Dendritic cell treated with granulocyte-macrophage colony-stimulating factor and Interleukin-4, amounts not matched to agents 40 ng/mL and 50 ng/mL, for 4 days (primary cell): Measurements from ENCODE around the gene PNLDC1.
A peak's percentile ranks its signal among the peaks of the same experiment; 100 is the strongest.

Experiments
- H3K27ac Mint-ChIP-seq: one replicate; pipeline ENCODE4 v1.8.0; 2022; ENCODE audit warnings: mild to moderate bottlenecking, mixed read lengths
- H3K27me3 Mint-ChIP-seq: one replicate; pipeline ENCODE4 v1.8.0; 2022; ENCODE audit warnings: mild to moderate bottlenecking, mixed read lengths
- H3K36me3 Mint-ChIP-seq: one replicate; pipeline ENCODE4 v1.8.0; 2022; ENCODE audit warnings: low read depth, mixed read lengths
- H3K4me1 Mint-ChIP-seq: one replicate; pipeline ENCODE4 v1.8.0; 2022; ENCODE audit warnings: low read depth, mixed read lengths
- H3K4me3 Mint-ChIP-seq: one replicate; pipeline ENCODE4 v1.8.0; 2022; ENCODE audit warnings: mild to moderate bottlenecking, moderate library complexity, mixed read lengths
- H3K9me3 Mint-ChIP-seq: one replicate; pipeline ENCODE4 v1.8.0; 2022; ENCODE audit warnings: mixed read lengths
- intact Hi-C: fragments of 100-400 bp; cut with micrococcal nuclease; formaldehyde crosslinking; loops from one replicate; pipeline ENCODE4 v1.15.0; 2022

Gene PNLDC1, protein sequence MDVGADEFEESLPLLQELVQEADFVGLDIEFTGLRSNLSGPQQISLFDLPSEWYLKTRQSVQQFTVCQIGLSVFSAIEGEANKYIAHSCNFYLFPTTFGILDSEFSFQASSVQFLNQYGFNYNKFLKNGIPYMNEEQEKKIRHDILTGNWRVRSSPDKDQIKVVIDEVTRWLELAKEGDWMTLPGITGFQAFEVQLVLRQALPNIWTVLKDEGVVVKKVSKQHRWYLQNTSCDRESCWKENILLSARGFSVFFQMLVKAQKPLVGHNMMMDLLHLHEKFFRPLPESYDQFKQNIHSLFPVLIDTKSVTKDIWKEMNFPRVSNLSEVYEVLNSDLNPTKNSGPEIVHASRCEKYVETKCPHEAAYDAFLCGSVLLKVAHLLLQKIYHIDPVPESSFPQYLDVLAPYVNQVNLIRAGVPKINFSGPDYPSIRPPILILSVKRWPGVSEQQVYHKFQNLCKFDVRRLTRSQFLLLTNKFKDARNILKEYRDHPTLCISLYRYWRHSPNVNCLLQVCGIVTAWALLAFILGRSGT

GRCh38 chr6:159800141-159800865, at the start of gene PNLDC1:
PNLDC1 (plus strand) TSS chr6:159800276; CDS start chr6:159800308, 32 bp downstream.
- H3K4me3 Mint-ChIP-seq: no peak within 1 kb of the TSS
- intact Hi-C loops: no loop called here
- H3K27ac Mint-ChIP-seq: no peak within 1 kb of the TSS

DNA sequence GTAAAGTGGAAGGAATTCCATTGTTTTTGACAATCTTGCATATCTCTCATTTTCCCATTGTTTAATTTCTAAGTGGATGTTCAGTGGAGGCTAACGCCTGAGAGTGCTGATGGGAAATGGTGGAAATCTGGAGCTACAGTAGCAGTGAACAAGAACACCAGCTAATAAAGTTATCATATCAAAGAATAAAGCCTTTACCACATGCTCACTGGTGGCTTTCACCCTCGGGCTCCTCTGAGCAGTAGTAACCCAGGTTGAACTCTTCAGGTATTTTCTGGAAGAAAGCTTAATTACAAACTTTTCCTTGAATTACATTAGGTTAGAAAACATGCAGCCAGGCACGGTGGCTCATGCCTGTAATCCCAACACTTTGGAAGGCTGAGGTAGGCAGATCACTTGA, 48.6 kb upstream of the PNLDC1 start:
- Mint-ChIP-seq H3K27me3 (no peaks in the 10 kb centered on the region), H3K4me3 (no peak overlapping the region), H3K36me3 (peaks cover 93% of the 10 kb centered on the region), H3K27ac (no peak overlapping the region), H3K4me1 (no peaks in the 10 kb centered on the region), H3K9me3 (no peaks in the 10 kb centered on the region)
- intact Hi-C loops: loop anchor here (5.0 kb wide), 1 partner anchor 36 kb away; the partner anchor contains the start of gene TCP1

More at GRCh38 chr6:159800141-159800865, at the start of gene PNLDC1:
- Mint-ChIP-seq H3K9me3 (peaks cover 7% of the 10 kb centered on the region), H3K27me3 (no peaks in the 10 kb centered on the region), H3K4me1 (no peaks in the 10 kb centered on the region), H3K36me3 (peaks cover 52% of the 10 kb centered on the region)

GRCh38 chr6:159753081-159753872, 46.8 kb upstream of the PNLDC1 start:
- no peaks in the 10 kb centered on the region for H3K27me3 Mint-ChIP-seq
- H3K4me3 Mint-ChIP-seq: no peak overlapping the region
- H3K4me1 Mint-ChIP-seq: peaks cover under 1% of the 10 kb centered on the region
- H3K27ac Mint-ChIP-seq: no peak overlapping the region
- intact Hi-C loops: loop anchor here (5.0 kb wide), 1 partner anchor 34 kb away; the partner anchor contains the start of gene TCP1
- no peaks in the 10 kb centered on the region for H3K9me3 Mint-ChIP-seq
- peaks cover 93% of the 10 kb centered on the region for H3K36me3 Mint-ChIP-seq

DNA sequence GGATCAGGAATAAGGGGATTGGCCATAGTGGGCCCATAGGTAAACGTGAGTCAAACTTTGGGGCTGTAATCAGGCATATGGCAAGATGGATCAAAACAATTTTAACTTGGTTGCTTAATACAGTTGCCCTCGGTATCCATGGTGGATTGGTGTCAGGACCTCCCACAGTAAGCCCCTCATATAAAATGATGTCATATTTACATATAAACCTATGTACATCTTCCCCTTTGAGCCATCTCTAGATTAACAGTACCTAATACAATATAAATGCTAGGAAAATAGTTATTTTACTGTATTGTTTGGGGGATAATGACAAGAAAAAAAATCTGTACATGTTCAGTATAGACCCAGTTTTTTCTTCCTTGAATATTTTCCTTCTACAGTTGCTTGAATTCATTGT, 45.7 kb upstream of the PNLDC1 start:
- Mint-ChIP-seq H3K27me3 (no peaks in the 10 kb centered on the region), H3K27ac (no peak overlapping the region), H3K4me1 (peaks cover 5% of the 10 kb centered on the region), H3K9me3 (no peaks in the 10 kb centered on the region), H3K36me3 (peaks cover 90% of the 10 kb centered on the region), H3K4me3 (no peak overlapping the region)
- intact Hi-C loops: loop anchor here (5.0 kb wide), 1 partner anchor 33 kb away; the partner anchor contains the start of gene TCP1

DNA sequence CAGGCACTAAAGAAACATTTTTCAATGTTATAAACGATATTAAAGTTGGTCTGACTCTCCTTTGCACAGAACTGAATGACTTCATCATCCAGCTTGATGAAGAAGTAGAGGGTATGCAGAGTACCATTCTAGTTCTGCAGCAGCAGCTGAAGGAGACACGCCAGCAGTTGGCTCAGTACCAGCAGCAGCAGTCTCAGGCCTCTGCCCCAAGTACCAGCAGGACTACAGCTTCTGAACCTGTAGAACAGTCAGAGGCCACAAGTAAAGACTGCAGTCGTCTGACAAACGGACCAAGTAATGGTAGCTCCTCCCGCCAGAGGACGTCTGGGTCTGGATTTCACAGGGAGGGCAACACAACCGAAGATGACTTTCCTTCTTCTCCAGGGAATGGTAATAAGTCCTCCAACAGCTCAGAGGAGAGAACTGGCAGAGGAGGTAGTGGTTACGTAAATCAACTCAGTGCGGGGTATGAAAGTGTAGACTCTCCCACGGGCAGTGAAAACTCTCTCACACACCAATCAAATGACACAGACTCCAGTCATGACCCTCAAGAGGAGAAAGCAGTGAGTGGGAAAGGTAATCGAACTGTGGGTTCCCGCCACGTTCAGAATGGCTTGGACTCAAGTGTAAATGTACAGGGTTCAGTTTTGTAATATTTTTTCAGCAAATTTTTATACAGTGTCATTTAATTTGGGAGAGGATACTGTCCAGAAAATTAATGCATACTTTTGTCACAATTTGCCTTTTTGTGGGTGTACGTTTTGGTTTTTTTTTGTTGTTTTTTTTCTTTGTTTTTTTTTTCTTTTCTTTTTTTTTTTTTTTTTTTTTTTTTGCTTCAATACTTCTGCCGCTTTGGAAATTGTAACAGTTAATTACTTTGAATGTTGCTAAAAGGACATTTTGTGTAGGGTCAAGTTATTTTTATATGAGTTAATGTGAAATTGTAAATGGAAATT, 44.8 kb upstream of the PNLDC1 start:
- Mint-ChIP-seq H3K27me3 (no peaks in the 10 kb centered on the region), H3K36me3 (peaks cover 88% of the 10 kb centered on the region), H3K27ac (no peak overlapping the region), H3K9me3 (no peaks in the 10 kb centered on the region), H3K4me1 (peaks cover 12% of the 10 kb centered on the region), H3K4me3 (no peak overlapping the region)
- intact Hi-C loops: loop anchor here (5.0 kb wide), 1 partner anchor 32 kb away; the partner anchor contains the start of gene TCP1

GRCh38 chr6:159756508-159756907, 43.6 kb upstream of the PNLDC1 start:
- Mint-ChIP-seq H3K27me3 (no peaks in the 10 kb centered on the region), H3K27ac (no peak overlapping the region), H3K9me3 (no peaks in the 10 kb centered on the region), H3K4me1 (peaks cover 23% of the 10 kb centered on the region), H3K4me3 (no peak overlapping the region), H3K36me3 (peaks cover 89% of the 10 kb centered on the region)
- intact Hi-C loops: no loop called here

DNA sequence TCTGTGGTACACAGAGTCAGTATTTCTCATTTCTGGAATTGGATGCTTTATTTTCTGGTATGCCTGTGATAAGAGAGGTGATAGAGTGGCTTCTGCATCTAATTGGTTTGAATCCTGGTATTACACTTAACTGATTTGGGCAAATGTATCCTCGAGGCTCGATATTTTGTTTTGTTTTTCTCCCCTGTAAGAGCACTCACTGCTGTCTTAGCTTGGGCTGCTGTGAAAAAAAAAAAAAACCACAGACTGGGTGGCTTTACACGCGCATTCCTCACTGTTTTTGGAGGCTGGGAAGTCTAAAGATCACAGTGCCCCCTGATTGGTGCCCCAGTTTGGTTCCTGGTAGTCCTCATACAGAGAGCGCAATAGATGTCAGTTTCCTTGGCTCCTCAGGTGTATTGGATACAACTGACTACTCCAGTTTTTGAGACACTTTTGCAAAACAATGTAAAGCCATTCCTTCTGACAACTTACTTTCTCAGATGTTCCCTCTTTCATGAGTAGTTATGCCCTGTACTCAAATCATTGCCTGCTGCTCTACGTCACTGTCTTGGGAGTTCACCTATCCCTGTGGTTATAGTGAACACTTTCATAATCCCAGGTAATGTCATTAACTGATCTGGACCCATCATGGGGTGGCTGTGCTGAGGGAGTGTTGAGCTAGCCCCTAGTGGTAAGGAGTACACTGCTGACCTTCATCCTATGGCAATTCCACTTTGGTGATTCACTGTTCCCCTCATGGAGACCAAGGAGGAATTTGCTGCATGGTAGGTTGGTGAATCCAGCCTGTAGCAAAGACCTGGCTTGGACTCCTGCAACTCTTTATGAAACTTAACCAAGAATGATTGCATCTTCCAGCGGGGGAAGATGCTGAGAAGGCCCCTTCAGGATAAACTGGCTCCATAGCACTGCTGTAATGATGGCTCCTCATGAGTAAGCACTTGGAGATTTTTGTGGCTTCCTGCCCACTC, 41.8 kb upstream of the PNLDC1 start:
- intact Hi-C loops: no loop called here
- Mint-ChIP-seq H3K27me3 (no peaks in the 10 kb centered on the region), H3K9me3 (no peaks in the 10 kb centered on the region), H3K36me3 (peaks cover 91% of the 10 kb centered on the region), H3K27ac (no peak overlapping the region), H3K4me1 (peaks cover 32% of the 10 kb centered on the region), H3K4me3 (no peak overlapping the region)

- intact Hi-C loops: loop anchor here (2.0 kb wide), 1 partner anchor 31 kb away; no protein-coding TSS in a partner anchor
- no peaks in the 10 kb centered on the region for H3K27me3 Mint-ChIP-seq
- H3K4me1 Mint-ChIP-seq: peaks cover 39% of the 10 kb centered on the region
- no peak overlapping the region for H3K27ac Mint-ChIP-seq
- H3K36me3 Mint-ChIP-seq: peaks cover 89% of the 10 kb centered on the region
- H3K9me3 Mint-ChIP-seq: no peaks in the 10 kb centered on the region
- H3K4me3 Mint-ChIP-seq: no peak overlapping the region
Observed at GRCh38 chr6:159759645-159760044, 40.4 kb upstream of the PNLDC1 start.

DNA sequence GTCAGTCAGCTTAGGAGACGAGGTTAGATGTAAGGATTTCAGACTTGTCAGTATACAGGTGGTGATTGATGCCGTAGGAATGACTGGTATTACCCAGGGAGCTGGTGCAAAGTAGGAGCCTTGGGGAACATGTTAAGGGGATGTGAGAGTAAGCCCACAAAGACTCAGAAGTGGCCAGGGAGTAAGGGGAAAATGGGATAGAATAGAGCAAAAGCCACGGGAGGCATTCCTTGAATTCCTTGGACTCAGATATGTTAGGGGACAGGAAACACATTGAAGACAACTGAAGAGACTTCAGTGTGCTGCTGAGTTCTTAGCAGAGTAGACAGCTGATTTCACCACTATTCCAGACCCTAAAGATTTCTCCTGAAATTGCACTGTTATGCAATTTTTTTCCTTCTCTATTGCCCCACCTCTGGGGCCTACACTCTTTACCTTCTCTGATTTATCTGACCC, 39.4 kb upstream of the PNLDC1 start:
- Mint-ChIP-seq H3K36me3 (peaks cover 89% of the 10 kb centered on the region), H3K4me3 (peak overlapping the region; percentile 95), H3K27me3 (no peaks in the 10 kb centered on the region), H3K27ac (peak overlapping the region; percentile 95), H3K4me1 (peaks cover 39% of the 10 kb centered on the region), H3K9me3 (no peaks in the 10 kb centered on the region)
- intact Hi-C loops: loop anchor here (2.0 kb wide), 1 partner anchor 32 kb away; no protein-coding TSS in a partner anchor

DNA sequence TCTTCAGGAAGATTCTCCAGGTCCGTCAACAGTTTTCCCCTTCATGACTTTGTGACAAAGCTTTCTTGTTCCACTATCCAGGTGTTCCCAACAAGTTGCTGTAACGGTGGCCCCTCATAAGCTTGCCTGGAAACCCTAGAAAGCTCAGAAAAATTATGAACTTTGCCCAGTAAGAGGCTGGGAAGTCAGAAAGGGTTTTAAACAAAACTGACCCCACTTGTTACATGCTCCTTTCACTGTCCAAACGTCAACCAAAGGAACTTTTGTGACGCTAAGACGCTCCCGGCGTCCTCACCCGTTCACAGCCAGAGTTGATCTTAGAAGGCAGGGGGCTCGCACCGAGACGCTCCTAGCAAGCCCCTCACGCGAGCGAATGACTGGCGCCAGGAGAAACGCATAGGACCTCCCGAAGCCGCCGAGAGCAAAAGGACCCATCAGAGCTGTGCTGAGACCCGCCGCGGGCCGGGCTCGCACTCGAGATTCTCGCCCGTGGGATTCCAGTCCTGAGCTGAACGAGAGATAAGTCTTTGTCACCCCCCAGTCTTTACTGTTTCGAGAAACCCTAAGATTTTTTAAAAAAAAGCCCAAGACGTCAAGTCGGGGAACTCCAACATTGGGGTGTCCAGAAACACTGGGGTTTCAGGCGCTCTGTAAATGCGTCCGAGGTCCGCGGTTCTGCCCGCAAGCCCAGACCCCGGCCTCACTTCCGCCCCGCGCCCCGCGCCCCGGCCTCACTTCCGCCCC, 38.8 kb upstream of the PNLDC1 start:
- H3K27ac Mint-ChIP-seq: peak overlapping the region; percentile 95
- H3K36me3 Mint-ChIP-seq: peaks cover 88% of the 10 kb centered on the region
- intact Hi-C loops: loop anchor here (2.0 kb wide), 1 partner anchor 32 kb away; no protein-coding TSS in a partner anchor
- H3K4me3 Mint-ChIP-seq: peak overlapping the region; percentile 95
- H3K9me3 Mint-ChIP-seq: no peaks in the 10 kb centered on the region
- peaks cover 39% of the 10 kb centered on the region for H3K4me1 Mint-ChIP-seq
- no peaks in the 10 kb centered on the region for H3K27me3 Mint-ChIP-seq
